GM04503 (cell line): ENCODE results near the gene TMEM259.
A peak's percentile ranks its signal among the peaks of the same experiment; 100 is the strongest.
"Not testable (repeated sequence)": the region's sequence is repeated elsewhere in the genome, so short reads cannot be mapped to it uniquely, and the experiment has no call there.

ENCODE experiments used
- DNase-seq: peaks from one replicate; pipeline ENCODE4 v3.0.0-alpha.2; 2012; ENCODE audit warnings: low read depth

Gene TMEM259

GRCh38 chr19:1040476-1041271 is 19.8 kb upstream of the TMEM259 start:
- peak; percentile 85 for DNase-seq

- peak; percentile 75 for DNase-seq
Measured at GRCh38 chr19:1039646-1040475, 18.9 kb upstream of the TMEM259 start, which contains the start of gene ABCA7. Gene ABCA7, plus strand, starts transcription at chr19:1040107. Its CDS starts 1,255 bp downstream, at chr19:1041362.

- peak; percentile 13 for DNase-seq
Measured at GRCh38 chr19:1038978-1039645, 18.2 kb upstream of the TMEM259 start.

GRCh38 chr19:1037621-1038064 is 16.7 kb upstream of the TMEM259 start:
- DNase-seq, result no peak

- DNase-seq, result no peak
Measured at GRCh38 chr19:1035998-1036621, 15.2 kb upstream of the TMEM259 start.

- no peak for DNase-seq
Measured at GRCh38 chr19:1032264-1032867, 11.4 kb upstream of the TMEM259 start.

GRCh38 chr19:1028062-1028926 is 7.4 kb upstream of the TMEM259 start:
- DNase-seq, result peak; percentile 76

- no peak for DNase-seq
Measured at GRCh38 chr19:1027650-1028061, 6.7 kb upstream of the TMEM259 start.

GRCh38 chr19:1026783-1027649 is 6.1 kb upstream of the TMEM259 start:
- DNase-seq, result no peak

GRCh38 chr19:1025960-1026782 is 5.2 kb upstream of the TMEM259 start, which contains the start of gene CNN2:
Gene CNN2, plus strand, starts transcription at chr19:1026608. Its CDS starts 54 bp downstream, at chr19:1026662.
- peak; percentile 31 for DNase-seq

GRCh38 chr19:1025080-1025479 is 4.2 kb upstream of the TMEM259 start:
- DNase-seq, result not testable (repeated sequence)

GRCh38 chr19:1023883-1024188 is 2.9 kb upstream of the TMEM259 start:
- not testable (repeated sequence) for DNase-seq

GRCh38 chr19:1019980-1020867 is 699 bp downstream of the TMEM259 start:
- no peak for DNase-seq

- DNase-seq, result no peak
Measured at GRCh38 chr19:1019616-1019961, 1.3 kb downstream of the TMEM259 start.

- no peak for DNase-seq
Measured at GRCh38 chr19:1018932-1019615, 1.8 kb downstream of the TMEM259 start.

GRCh38 chr19:1018393-1018792 is 2.5 kb downstream of the TMEM259 start:
- no peak for DNase-seq

- no peak for DNase-seq
Measured at GRCh38 chr19:1017906-1018305, 3.0 kb downstream of the TMEM259 start.
